ENCODE data around the gene ST14.

Gene ST14

GRCh38 chr11:130137999-130138398 is 21.6 kb upstream of the ST14 start:
- no peak for FAIRE-seq

GRCh38 chr11:130139401-130139800 is 20.2 kb upstream of the ST14 start:
- no peak for FAIRE-seq

- no peak for FAIRE-seq
Measured at GRCh38 chr11:130141561-130142341, 17.8 kb upstream of the ST14 start.

GRCh38 chr11:130144141-130144540 is 15.4 kb upstream of the ST14 start:
- no peak for FAIRE-seq

- FAIRE-seq, result no peak
Measured at GRCh38 chr11:130144861-130145281, 14.7 kb upstream of the ST14 start.

GRCh38 chr11:130145311-130145812 is 14.2 kb upstream of the ST14 start:
- FAIRE-seq, result no peak

- no peak for FAIRE-seq
Measured at GRCh38 chr11:130145975-130146776, 13.4 kb upstream of the ST14 start.

GRCh38 chr11:130146796-130147195 is 12.8 kb upstream of the ST14 start:
- FAIRE-seq, result no peak

GRCh38 chr11:130148796-130149326 is 10.7 kb upstream of the ST14 start:
- no peak for FAIRE-seq

GRCh38 chr11:130150790-130151189 is 8.8 kb upstream of the ST14 start:
- FAIRE-seq, result no peak

- no peak for FAIRE-seq
Measured at GRCh38 chr11:130151196-130151595, 8.4 kb upstream of the ST14 start.

GRCh38 chr11:130156108-130157022 is 3.2 kb upstream of the ST14 start:
- FAIRE-seq, result no peak

- no peak for FAIRE-seq
Measured at GRCh38 chr11:130157101-130157500, 2.5 kb upstream of the ST14 start.

- FAIRE-seq, result no peak
Measured at GRCh38 chr11:130157840-130158239, 1.7 kb upstream of the ST14 start.

- no peak for FAIRE-seq
Measured at GRCh38 chr11:130159139-130159538, 443 bp upstream of the ST14 start.

- FAIRE-seq, result no peak
Measured at GRCh38 chr11:130160498-130161155, 1.0 kb downstream of the ST14 start.

GRCh38 chr11:130161441-130162145 is 2.0 kb downstream of the ST14 start:
- no peak for FAIRE-seq

- no peak for FAIRE-seq
Measured at GRCh38 chr11:130162733-130163132, 3.2 kb downstream of the ST14 start.

GRCh38 chr11:130163346-130164220 is 4.0 kb downstream of the ST14 start:
- FAIRE-seq, result no peak

GRCh38 chr11:130164221-130164570 is 4.6 kb downstream of the ST14 start:
- FAIRE-seq, result no peak
